ENCODE data around the gene MISFA. TPM values are rescaled to one million over a fixed set of nuclear protein-coding genes. Genes with fewer than 3 reads are reported as not detected.

Gene MISFA
- total RNA-seq, 2 experiments from 2014 or later = 0.84 to 0.88 TPM

Other genes with a start within 250 kb of the MISFA start
- 1,000 to 10,000 TPM; 2,412 to 2,434 TPM for gene LDHA, start 205.2 kb upstream of the MISFA start, total RNA-seq
- not detected for gene LDHC, start 187.5 kb upstream of the MISFA start, total RNA-seq
- gene LDHAL6A, start 143.9 kb upstream of the MISFA start, total RNA-seq = not detected
- gene TSG101, start 72.8 kb upstream of the MISFA start, total RNA-seq = 10 to 100 TPM; 48.1 to 49.0 TPM
- 10 to 100 TPM; 17.6 to 19.3 TPM for gene UEVLD, start 11.1 kb upstream of the MISFA start, total RNA-seq
- 10 to 100 TPM; 22.6 TPM for gene SPTY2D1, start 34.6 kb downstream of the MISFA start, total RNA-seq
- gene TMEM86A, start 99.0 kb downstream of the MISFA start, total RNA-seq = 1 to 10 TPM; 1.1 to 1.3 TPM
- under 1 TPM; 0.48 to 0.92 TPM for gene IGSF22, start 126.4 kb downstream of the MISFA start, total RNA-seq
- not detected for gene PTPN5, start 192.0 kb downstream of the MISFA start, total RNA-seq

Measured in activated CD8-positive, alpha-beta memory T cell treated with anti-CD3 and anti-CD28 coated beads for 36 hours (primary cell).